GM19328 (cell line): Measurements from ENCODE around the gene KRTAP6-3.

ENCODE experiments used
- ATAC-seq: cut with Tn5 transposase; IDR thresholded peaks from one replicate; pipeline ENCODE4 v1.9.1; 2021; ENCODE audit warnings: mild to moderate bottlenecking, moderate library complexity; ENCODE audit not compliant: unreplicated experiment

Gene KRTAP6-3

DNA sequence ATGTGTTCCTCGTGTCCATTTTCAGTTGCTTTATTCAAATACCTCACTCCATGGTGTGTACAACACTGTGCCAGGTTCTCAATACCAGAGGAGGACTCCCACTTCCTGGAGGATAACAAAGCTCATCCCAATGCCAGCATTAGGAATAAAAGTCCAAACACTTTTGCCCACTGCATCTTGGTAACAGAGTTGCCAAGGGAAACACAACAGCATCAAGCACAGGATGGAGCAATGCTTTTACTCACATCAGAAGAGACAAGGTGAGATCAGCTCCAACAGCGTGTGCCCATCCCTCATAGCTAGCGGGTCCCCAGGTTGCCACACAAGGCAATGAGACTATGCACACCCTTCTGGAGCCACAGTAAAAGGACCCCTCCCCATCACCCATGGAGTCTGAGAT lies 31.1 kb downstream of the KRTAP6-3 start:
- no peak for ATAC-seq

DNA sequence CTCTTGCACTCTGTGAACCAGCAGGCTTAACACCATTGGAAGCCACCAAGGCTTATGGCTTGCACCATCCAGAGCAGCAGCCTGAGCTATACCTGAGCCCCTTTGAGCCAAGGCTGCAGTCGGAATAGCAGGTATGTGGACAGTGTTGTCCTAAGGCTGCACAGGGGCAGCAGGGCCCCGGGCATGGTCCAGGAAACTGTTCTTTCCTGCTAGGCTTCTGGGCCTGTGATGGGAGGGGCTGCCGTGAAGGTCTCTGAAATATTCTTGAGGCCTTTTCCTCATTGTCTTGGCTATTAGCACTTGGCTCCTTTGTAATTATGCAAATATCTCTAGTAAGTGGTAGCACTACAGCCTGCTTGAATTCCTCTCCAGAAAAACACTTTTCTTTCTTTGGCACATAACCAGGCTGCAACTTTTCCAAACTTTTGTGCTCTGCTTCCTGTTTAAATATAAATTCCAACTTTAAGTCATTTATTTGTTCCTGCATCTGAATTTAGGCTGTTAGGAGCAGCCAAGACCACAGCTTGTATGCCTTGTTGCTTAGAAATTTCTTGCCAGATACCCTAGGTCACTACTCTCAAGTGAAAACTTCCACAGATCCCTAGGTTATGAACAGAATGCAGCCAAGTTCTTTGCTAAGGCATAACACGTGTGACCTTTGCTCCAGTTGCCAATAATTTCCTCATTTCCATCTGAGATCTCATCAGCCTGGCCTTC lies 33.4 kb downstream of the KRTAP6-3 start:
- ATAC-seq: no peak

DNA sequence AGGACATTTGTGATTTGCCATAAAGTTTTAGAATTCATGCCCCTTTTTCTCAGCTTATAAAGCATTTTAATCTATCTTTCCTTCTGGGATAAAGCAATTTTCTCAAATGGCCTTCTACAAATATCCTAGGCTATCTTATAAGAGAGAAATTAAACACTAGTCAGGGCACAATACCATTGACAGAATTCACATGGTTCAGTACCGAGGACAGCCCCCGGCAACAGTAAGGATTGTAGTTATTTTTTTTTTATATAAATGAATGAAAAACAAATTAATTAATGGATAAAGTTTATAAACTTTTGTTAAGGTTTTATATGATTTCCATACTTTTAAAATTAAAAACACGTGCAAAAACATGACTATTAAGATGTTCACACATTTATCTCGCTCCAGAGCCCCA lies 35.9 kb downstream of the KRTAP6-3 start:
- no peak for ATAC-seq

GRCh38 chr21:30629200-30629599 lies 37.0 kb downstream of the KRTAP6-3 start:
- ATAC-seq: no peak

- no peak for ATAC-seq
These were observed 42.7 kb downstream of the KRTAP6-3 start, which contains the start of gene KRTAP20-2 for GRCh38 chr21:30634906-30635305. Gene KRTAP20-2 (plus strand): TSS chr21:30635206. CDS start chr21:30635264, 58 bp downstream.

DNA sequence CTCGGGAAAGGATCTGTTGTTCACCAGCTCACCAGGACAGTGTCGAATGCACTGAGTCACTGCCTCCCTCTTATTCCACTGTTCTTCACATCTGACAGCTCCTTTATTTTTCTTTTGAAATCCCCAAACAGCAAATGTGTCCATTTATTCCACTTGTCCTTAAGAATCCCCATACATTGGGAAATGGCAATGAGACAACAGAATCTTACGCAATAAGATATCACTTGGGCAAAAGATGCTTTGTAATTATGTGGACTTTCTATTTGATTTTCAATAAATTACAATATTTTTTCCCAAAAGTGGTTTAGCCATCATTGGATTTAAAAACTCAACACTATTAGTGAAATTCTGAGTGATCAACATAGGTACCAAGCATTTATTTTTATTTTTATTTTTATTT lies 46.4 kb downstream of the KRTAP6-3 start:
- no peak for ATAC-seq

GRCh38 chr21:30642564-30642963 lies 50.3 kb downstream of the KRTAP6-3 start, which contains the start of gene KRTAP20-3:
Gene KRTAP20-3 (plus strand): TSS chr21:30642864.
- no peak for ATAC-seq
